Activated T-cell treated with anti-CD3 and anti-CD28 coated beads, Interleukin-2, amount 50 U/mL, for 1 hour (primary cell): ENCODE data around the gene MST1R.
"Not testable (repeated sequence)": the region's sequence is repeated elsewhere in the genome, so short reads cannot be mapped to it uniquely, and the experiment has no call there.

Source experiments
- DNase-seq: peaks from one replicate; pipeline ENCODE4 v3.0.0-alpha.2; 2020

The MST1R gene

GRCh38 chr3:49903451-49904424 lies at the start of gene MST1R:
Gene MST1R (minus strand): TSS chr3:49903873. CDS start chr3:49903609, 264 bp downstream.
- peak; percentile 86 for DNase-seq

- no peak for DNase-seq
These were observed 49.3 kb upstream of the MST1R start for GRCh38 chr3:49952924-49953323.

DNA sequence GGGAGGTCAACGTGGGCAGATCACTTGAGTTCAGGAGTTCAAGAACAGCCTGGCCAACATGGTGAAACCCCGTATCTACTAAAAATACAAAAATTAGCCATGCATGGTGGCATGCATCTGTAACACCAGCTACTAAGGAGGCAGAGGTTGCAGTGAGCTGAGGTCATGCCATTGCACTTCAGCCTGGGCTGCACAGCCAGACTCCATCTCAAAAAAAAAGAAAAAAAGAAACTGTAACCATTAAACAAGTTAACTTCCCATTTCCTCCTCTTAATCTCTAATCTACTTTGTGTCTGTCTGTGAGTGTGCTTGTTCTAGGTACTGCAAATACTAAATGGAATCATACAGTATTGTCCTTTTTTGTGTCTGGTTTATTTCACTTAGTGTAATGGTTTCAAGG lies 39.0 kb upstream of the MST1R start:
- no peak for DNase-seq

- DNase-seq: no peak
These were observed 37.1 kb upstream of the MST1R start for GRCh38 chr3:49940667-49941249.

- peak; percentile 90 for DNase-seq
These were observed 36.4 kb upstream of the MST1R start, which contains the start of gene RBM6 for GRCh38 chr3:49939858-49940666. Gene RBM6 (plus strand): TSS chr3:49940150. CDS start chr3:49962642, 22,492 bp downstream.

- no peak for DNase-seq
These were observed 33.4 kb upstream of the MST1R start for GRCh38 chr3:49937090-49937489.

DNA sequence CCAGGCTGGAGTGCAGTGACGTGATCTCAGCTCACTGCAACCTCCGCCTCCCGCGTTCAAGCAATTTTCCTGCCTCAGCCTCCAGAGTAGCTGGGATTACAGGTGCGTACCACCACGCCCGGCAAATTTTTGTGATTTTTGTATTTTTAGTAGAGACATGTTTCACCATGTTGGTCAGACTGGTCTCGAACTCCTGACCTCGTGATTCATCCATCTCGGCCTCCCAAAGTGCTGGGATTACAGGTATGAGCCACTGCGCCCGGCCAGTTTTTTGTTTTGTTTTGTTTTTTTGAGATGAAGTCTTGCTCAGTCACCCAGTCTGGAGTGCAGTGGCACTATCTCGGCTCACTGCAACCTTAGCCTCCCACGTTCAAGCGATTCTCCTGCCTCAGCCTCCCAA lies 28.6 kb upstream of the MST1R start:
- not testable (repeated sequence) for DNase-seq

- no peak for DNase-seq
These were observed 27.2 kb upstream of the MST1R start for GRCh38 chr3:49930922-49931321.

GRCh38 chr3:49930168-49930690 lies 26.6 kb upstream of the MST1R start:
- DNase-seq: no peak

GRCh38 chr3:49929291-49930167 lies 25.9 kb upstream of the MST1R start, which contains the start of gene MON1A:
Gene MON1A (minus strand): TSS chr3:49929811. CDS start chr3:49913346, 16,465 bp downstream.
- DNase-seq: peak; percentile 87

GRCh38 chr3:49928481-49929017 lies 24.9 kb upstream of the MST1R start:
- no peak for DNase-seq

GRCh38 chr3:49927798-49928197 lies 24.1 kb upstream of the MST1R start:
- DNase-seq: no peak

GRCh38 chr3:49926117-49926728 lies 22.6 kb upstream of the MST1R start:
- no peak for DNase-seq

GRCh38 chr3:49925485-49925884 lies 21.8 kb upstream of the MST1R start:
- DNase-seq: no peak

DNA sequence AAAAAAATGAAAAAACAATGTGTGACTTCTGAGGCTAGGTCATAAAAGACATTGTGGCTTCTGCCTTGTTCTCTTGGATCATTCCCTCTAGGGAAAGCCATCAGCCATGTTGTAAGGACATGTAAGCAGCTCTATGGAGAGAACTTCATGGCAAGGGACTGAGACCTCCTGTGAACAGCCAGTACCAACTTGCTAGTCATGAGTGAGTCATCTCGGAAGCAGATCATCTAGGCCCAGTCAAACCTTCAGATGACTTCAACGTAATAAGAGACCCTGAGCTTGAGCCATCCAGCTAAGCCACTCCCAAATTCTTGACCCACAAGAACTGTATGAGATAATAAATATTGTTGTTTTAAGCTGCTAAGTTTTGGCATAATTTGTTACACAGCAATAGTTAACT lies 21.0 kb upstream of the MST1R start:
- no peak for DNase-seq

DNA sequence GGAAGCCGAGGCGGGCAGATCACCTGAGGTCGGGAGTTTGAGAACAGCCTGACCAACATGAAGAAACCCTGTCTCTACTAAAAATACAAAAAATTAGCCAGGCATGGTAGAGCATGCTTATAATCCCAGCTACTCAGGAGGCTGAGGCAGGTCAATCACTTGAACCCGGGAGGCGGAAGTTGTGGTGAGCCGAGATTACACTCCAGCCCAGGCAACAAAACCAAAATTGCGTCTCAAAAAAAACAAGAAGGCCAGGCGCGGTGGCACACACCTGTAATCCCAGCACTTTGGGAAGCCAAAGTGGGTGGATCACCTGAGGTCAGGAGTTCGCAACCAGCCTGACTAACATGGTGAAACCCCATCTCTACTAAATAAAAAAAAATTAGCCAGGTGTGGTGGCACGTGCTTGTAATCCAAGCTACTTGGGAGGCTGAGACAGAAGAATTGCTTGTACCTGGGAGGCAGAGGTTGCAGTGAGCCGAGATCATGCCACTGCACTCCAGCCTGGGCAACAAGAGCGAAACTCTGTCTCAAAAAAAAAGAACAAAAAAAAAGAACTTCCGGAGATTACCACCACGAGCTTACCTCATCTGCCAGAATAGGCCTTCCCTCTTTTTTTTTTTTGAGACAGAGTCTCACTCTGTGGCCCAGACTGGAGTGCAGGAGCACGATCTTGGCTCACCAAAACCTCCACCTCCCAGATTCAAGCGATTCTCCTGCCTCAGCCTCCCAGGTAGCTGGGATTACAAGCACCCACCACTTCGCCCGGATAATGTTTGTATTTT lies 14.3 kb upstream of the MST1R start:
- DNase-seq: not testable (repeated sequence)

GRCh38 chr3:49916686-49917085 lies 13.0 kb upstream of the MST1R start:
- no peak for DNase-seq

DNA sequence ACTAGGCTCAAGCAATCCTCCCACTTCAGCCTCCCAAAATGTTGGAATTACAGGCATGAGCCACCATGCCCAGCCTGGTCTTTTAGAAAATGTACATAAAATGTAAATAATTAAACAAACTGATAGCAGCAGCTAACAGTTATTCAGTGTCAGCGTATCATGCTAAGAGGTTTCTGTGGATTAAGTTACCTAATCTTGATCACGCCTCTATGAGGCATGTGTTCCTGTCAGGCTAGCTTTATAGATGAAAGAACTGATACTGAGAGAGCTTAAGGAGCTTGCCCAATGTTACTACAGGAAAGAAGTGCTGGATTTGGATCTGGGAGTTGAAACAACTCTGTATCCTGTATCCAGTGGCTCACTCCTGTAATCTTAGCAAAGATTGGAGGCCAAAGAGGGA lies 11.2 kb upstream of the MST1R start:
- DNase-seq: no peak

- DNase-seq: no peak
These were observed 9.2 kb upstream of the MST1R start for GRCh38 chr3:49912881-49913281.

DNA sequence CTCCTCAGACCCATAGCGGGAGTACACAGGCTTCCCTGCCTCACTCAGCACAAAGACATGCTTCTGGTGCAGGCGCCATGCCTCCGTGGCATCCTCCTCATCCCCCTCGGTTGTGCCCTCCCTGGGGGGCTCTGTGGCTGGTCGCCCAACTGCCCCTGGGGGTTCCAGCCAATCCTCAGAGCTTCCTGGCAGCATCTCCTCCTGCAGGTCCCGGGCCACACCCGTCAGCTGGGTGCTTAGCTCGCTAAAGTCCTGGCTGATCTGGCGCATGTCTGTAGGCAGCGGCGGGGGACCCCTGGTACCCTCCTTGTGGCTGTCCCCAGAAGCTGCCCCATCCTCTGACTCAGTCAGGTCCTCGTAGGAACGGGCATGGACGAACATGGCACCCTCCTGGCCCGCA lies 7.9 kb upstream of the MST1R start:
- DNase-seq: no peak
